ENCODE measurements around the gene VPS45.
"Not testable (repeated sequence)": the region's sequence is repeated elsewhere in the genome, so short reads cannot be mapped to it uniquely, and the experiment has no call there.

Gene VPS45

GRCh38 chr1:150028322-150028721, 39.3 kb upstream of the VPS45 start:
- no peak for TF ChIP-seq CTCF (conservative IDR thresholded peaks at IDR 0.05; ENCODE audit: control insufficient read depth, insufficient read depth, low read depth, low read length)
- H3K4me3 ChIP-seq (ENCODE audit: control insufficient read depth, low read depth, low read length), result no peak overlapping the region
- DNase-seq (ENCODE audit: low read depth), result no peak

GRCh38 chr1:150034336-150034735, 33.2 kb upstream of the VPS45 start:
- no peak for DNase-seq (ENCODE audit: low read depth)
- no peak for TF ChIP-seq CTCF (conservative IDR thresholded peaks at IDR 0.05; ENCODE audit: control insufficient read depth, insufficient read depth, low read depth, low read length)
- H3K4me3 ChIP-seq (ENCODE audit: control insufficient read depth, low read depth, low read length), result no peak overlapping the region

DNA sequence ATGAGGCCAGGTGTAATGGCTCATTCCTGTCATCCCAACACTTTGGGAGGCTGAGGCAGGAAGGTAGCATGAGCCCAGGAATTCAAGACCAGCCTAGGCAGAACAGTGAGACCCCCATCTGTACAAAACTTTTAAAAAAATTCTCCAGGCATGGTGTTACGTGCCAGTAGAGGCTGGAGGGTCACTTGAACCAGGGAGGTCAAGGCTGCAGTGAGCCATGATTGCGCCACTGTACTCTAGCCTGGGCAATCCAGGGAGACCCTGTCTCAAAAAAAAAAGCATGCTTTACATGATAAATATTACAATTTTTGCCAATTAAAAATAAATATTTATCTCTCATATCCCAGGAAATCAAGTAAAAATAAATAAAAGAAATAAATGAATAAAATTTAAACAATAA, 17.6 kb upstream of the VPS45 start:
- DNase-seq (ENCODE audit: low read depth), result no peak
- H3K4me3 ChIP-seq (ENCODE audit: control insufficient read depth, low read depth, low read length), result no peak overlapping the region
- no peak for TF ChIP-seq CTCF (conservative IDR thresholded peaks at IDR 0.05; ENCODE audit: control insufficient read depth, insufficient read depth, low read depth, low read length)

- no peak overlapping the region for H3K4me3 ChIP-seq (ENCODE audit: control insufficient read depth, low read depth, low read length)
- no peak for DNase-seq (ENCODE audit: low read depth)
- no peak for TF ChIP-seq CTCF (conservative IDR thresholded peaks at IDR 0.05; ENCODE audit: control insufficient read depth, insufficient read depth, low read depth, low read length)
Measured at GRCh38 chr1:150051089-150051373, 16.5 kb upstream of the VPS45 start.

GRCh38 chr1:150051905-150052412, 15.6 kb upstream of the VPS45 start:
- DNase-seq (ENCODE audit: low read depth); H3K4me3 ChIP-seq (ENCODE audit: control insufficient read depth, low read depth, low read length): not testable (repeated sequence)

GRCh38 chr1:150053926-150054325, 13.7 kb upstream of the VPS45 start:
- TF ChIP-seq CTCF (conservative IDR thresholded peaks at IDR 0.05; ENCODE audit: control insufficient read depth, insufficient read depth, low read depth, low read length), result no peak
- H3K4me3 ChIP-seq (ENCODE audit: control insufficient read depth, low read depth, low read length), result no peak overlapping the region
- DNase-seq (ENCODE audit: low read depth), result no peak

- H3K4me3 ChIP-seq (ENCODE audit: control insufficient read depth, low read depth, low read length); DNase-seq (ENCODE audit: low read depth): not testable (repeated sequence)
Measured at GRCh38 chr1:150055507-150055906, 12.1 kb upstream of the VPS45 start.

GRCh38 chr1:150056407-150056806, 11.2 kb upstream of the VPS45 start:
- H3K4me3 ChIP-seq (ENCODE audit: control insufficient read depth, low read depth, low read length), result no peak overlapping the region

More at GRCh38 chr1:150056407-150056806, 11.2 kb upstream of the VPS45 start:
- no peak for TF ChIP-seq CTCF (conservative IDR thresholded peaks at IDR 0.05; ENCODE audit: control insufficient read depth, insufficient read depth, low read depth, low read length)
- DNase-seq (ENCODE audit: low read depth), result no peak
